K562 (cell line): ENCODE results near the gene SOX6. TPM values are rescaled to one million over a fixed set of nuclear protein-coding genes. Genes with fewer than 3 reads are reported as not detected.

Experiments
- ARHGAP35 ChIP-seq: fragments of 450-650 bp; IDR thresholded peaks from 2 replicates; pipeline ENCODE4 v1.6.1; 2018; ENCODE audit not compliant: partially characterized antibody
- CGGBP1 ChIP-seq: fragments of 250-450 bp; sonication (Bioruptor Pico); IDR thresholded peaks from 2 replicates; pipeline ENCODE4 v1.9.0; 2021; ENCODE audit warnings: mild to moderate bottlenecking
- E2F8 ChIP-seq: fragments of 450-650 bp; IDR thresholded peaks from 2 replicates; pipeline ENCODE4 v1.7.1; 2018; ENCODE audit warnings: mild to moderate bottlenecking, low read depth; ENCODE audit not compliant: partially characterized antibody
- GTF2F1 ChIP-seq: IDR thresholded peaks from 2 replicates; pipeline ENCODE4 v1.6.1; 2011; ENCODE audit warnings: low read depth, low read length, improper control_type of control experiment
- HBP1 ChIP-seq: fragments of 450-650 bp; formaldehyde crosslinking; IDR thresholded peaks from 2 replicates; pipeline ENCODE4 v1.4.0; 2022; ENCODE audit warnings: missing genetic modification characterization
- HIVEP1 ChIP-seq: fragments of 250-450 bp; sonication (Bioruptor Pico); IDR thresholded peaks from 2 replicates; pipeline ENCODE4 v1.4.0; 2020; ENCODE audit warnings: mild to moderate bottlenecking
- HNRNPK ChIP-seq: fragments of 200-400 bp; formaldehyde crosslinking; IDR thresholded peaks from one replicate; pipeline ENCODE4 v1.6.1; 2018; ENCODE audit warnings: mild to moderate bottlenecking, low read depth, low read length; ENCODE audit not compliant: poor library complexity, severe bottlenecking
- PRPF4 ChIP-seq: fragments of 200-400 bp; formaldehyde crosslinking; IDR thresholded peaks from one replicate; pipeline ENCODE4 v1.6.1; 2017; ENCODE audit warnings: low read length, low read depth, mild to moderate bottlenecking; ENCODE audit not compliant: insufficient read depth, poor library complexity, severe bottlenecking
- STAT6 ChIP-seq: sonication (generic); formaldehyde crosslinking; IDR thresholded peaks from 2 replicates; pipeline ENCODE4 v1.8.1; 2023; ENCODE audit warnings: mild to moderate bottlenecking, missing genetic modification reagents
- THRB ChIP-seq: fragments of 450-650 bp; formaldehyde crosslinking; conservative IDR thresholded peaks from 2 replicates; pipeline ENCODE4 v1.4.0; 2022; ENCODE audit warnings: mild to moderate bottlenecking, missing genetic modification characterization
- ZBTB49 ChIP-seq: sonication (generic); formaldehyde crosslinking; IDR thresholded peaks from 2 replicates; pipeline ENCODE4 v1.8.0; 2022; ENCODE audit warnings: missing genetic modification reagents, mild to moderate bottlenecking, borderline replicate concordance
- ZC3H4 ChIP-seq: sonication (generic); formaldehyde crosslinking; IDR thresholded peaks from 2 replicates; pipeline ENCODE4 v1.9.0; 2021; ENCODE audit warnings: missing genetic modification reagents, borderline replicate concordance
- ZNF239 ChIP-seq: fragments of 250-450 bp; sonication (Bioruptor Pico); IDR thresholded peaks from 2 replicates; pipeline ENCODE4 v1.4.0; 2020; ENCODE audit warnings: mild to moderate bottlenecking
- ZNF354B ChIP-seq: fragments of 250-450 bp; sonication (Bioruptor Pico); IDR thresholded peaks from 2 replicates; pipeline ENCODE4 v1.4.0; 2020
- ZNF384 ChIP-seq: IDR thresholded peaks from 2 replicates; pipeline ENCODE4 v1.6.1; 2012; ENCODE audit warnings: low read depth, low read length, improper control_type of control experiment
- ZSCAN29 ChIP-seq: fragments of 450-650 bp; IDR thresholded peaks from 2 replicates; pipeline ENCODE4 v1.6.1; 2017
- polyA plus RNA-seq, 8 experiments: library from polyadenylated mRNA; depleted of rRNA in 4 of 8; stranded (reverse) in 5 of 8; unstranded in 3 of 8; fragments of >200 nt; fragmentation: Nextera tagmentation in 2 of 8; fragmentation: Illumina TruSeq in 1 of 8; extraction: Ambion mirVana in 2 of 8; extraction: Trizol in 1 of 8; gene quantifications; 2 replicates each; pipeline versions ENCODE4 v1.2.1 to v1.2.3, GENCODE V29; 2011 to 2014; ENCODE audit warnings: inconsistent platforms in 1 of 8, missing spikeins in 1 of 8
- total RNA-seq, 7 experiments: library from RNA; depleted of rRNA in 6 of 7; stranded (reverse); fragments of >200 nt in 6 of 7; fragmentation: Illumina TruSeq in 2 of 7; extraction: Trizol in 2 of 7; gene quantifications; 2 replicates each; pipeline versions ENCODE4 v1.2.1 to v1.2.3, GENCODE V29; 2011 to 2021; ENCODE audit warnings: low replicate concordance in 1 of 7

Gene SOX6
- total and polyA plus RNA-seq, 9 of the 15 experiments (the other 6 are each of a cell fraction or from before 2014, with no cell fraction given), result 0.89 to 8.7 (median 5.7) TPM

- TF ChIP-seq HNRNPK, result peak; percentile 54
- TF ChIP-seq CGGBP1 (CRISPR knock-in tag), result no peak
- no peak for TF ChIP-seq ZC3H4 (CRISPR knock-in tag)
- TF ChIP-seq ZNF354B (CRISPR knock-in tag), result no peak
- no peak for TF ChIP-seq ZNF384
- no peak for TF ChIP-seq ZNF239 (CRISPR knock-in tag)
- TF ChIP-seq THRB, result 0 out of 2 replicates have a peak, but pooled peaks have one; percentile 25
- TF ChIP-seq HIVEP1, result no peak
- no peak for TF ChIP-seq ARHGAP35
- no peak for TF ChIP-seq ZBTB49 (CRISPR knock-in tag)
- no peak for TF ChIP-seq ZSCAN29
- TF ChIP-seq E2F8, result no peak
- TF ChIP-seq GTF2F1, result no peak
- TF ChIP-seq STAT6, result no peak
- no peak for TF ChIP-seq HBP1 (CRISPR knock-in tag)
- no peak for TF ChIP-seq PRPF4
These were observed 8.2 kb downstream of the SOX6 start (continued) for GRCh38 chr11:16347928-16348685.
